Measurements from ENCODE around the gene NDOR1.

The NDOR1 gene

GRCh38 chr9:137263506-137263905, 58.0 kb downstream of the NDOR1 start:
- H3K4me3 ChIP-seq (ENCODE audit: low read depth, low read length): no peak overlapping the region
- TF ChIP-seq, protein P1, sequence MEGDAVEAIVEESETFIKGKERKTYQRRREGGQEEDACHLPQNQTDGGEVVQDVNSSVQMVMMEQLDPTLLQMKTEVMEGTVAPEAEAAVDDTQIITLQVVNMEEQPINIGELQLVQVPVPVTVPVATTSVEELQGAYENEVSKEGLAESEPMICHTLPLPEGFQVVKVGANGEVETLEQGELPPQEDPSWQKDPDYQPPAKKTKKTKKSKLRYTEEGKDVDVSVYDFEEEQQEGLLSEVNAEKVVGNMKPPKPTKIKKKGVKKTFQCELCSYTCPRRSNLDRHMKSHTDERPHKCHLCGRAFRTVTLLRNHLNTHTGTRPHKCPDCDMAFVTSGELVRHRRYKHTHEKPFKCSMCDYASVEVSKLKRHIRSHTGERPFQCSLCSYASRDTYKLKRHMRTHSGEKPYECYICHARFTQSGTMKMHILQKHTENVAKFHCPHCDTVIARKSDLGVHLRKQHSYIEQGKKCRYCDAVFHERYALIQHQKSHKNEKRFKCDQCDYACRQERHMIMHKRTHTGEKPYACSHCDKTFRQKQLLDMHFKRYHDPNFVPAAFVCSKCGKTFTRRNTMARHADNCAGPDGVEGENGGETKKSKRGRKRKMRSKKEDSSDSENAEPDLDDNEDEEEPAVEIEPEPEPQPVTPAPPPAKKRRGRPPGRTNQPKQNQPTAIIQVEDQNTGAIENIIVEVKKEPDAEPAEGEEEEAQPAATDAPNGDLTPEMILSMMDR (IDR thresholded peaks at IDR 0.05; ENCODE audit: low read depth, low read length, missing control alignments): no peak
- DNase-seq (ENCODE audit: low read depth): no peak

GRCh38 chr9:137264067-137264466, 58.6 kb downstream of the NDOR1 start:
- no peak overlapping the region for H3K4me3 ChIP-seq (ENCODE audit: low read depth, low read length)
- no peak for DNase-seq (ENCODE audit: low read depth)
- TF ChIP-seq, protein P1 (IDR thresholded peaks at IDR 0.05; ENCODE audit: low read depth, low read length, missing control alignments): no peak

DNA sequence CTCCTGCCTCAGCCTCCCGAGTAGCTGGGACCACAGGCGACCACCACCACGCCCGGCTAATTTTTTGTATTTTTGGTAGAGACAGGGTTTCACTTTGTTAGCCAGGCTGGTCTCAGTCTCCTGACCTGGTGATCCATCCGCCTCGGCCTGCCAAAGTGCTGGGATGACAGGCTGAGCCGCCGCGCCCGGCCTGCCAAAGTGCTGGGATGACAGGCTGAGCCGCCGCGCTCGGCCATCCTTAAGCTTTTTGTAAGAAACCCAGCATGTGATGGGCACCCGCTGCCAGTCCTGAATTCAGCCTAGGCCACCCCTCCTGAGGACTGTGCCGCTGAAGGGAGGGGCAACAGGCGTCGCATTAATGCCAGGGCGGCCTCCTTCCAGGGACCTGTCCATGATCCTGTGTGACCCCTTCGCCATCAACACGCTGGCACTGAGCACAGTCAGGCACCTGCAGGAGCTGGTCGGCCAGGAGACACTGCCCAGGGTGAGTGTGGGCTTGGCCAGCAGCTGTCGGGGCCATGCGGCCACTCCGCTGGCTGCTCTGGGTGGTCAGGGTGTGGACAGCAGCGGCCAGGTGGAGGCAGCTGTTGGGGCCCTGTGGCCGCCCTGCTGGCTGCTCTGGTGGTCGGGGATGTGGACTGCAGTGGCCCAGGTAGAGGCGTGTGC, 60.1 kb downstream of the NDOR1 start:
- no peak for DNase-seq (ENCODE audit: low read depth)
- TF ChIP-seq, protein P1 (IDR thresholded peaks at IDR 0.05; ENCODE audit: low read depth, low read length, missing control alignments): no peak
- no peak overlapping the region for H3K4me3 ChIP-seq (ENCODE audit: low read depth, low read length)

DNA sequence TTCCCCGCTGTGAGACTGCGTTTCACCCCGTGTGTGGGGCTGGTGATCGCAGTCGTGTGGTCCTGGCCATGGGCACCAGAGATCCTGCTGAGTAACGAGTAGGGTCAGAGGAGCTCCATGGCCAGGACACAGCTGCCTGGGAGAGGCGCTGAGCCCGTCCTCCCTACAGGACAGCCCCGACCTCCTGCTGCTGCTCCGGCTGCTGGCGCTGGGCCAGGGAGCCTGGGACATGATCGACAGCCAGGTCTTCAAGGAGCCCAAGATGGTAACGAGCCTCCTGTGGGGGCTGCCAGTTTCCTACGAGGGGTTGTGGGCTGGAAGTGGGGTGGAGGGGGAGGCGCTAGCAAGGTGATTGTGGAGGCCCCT, 60.6 kb downstream of the NDOR1 start:
- TF ChIP-seq, protein P1 (IDR thresholded peaks at IDR 0.05; ENCODE audit: low read depth, low read length, missing control alignments): no peak
- no peak for DNase-seq (ENCODE audit: low read depth)

More for the DNA sequence above, 60.6 kb downstream of the NDOR1 start:
- no peak overlapping the region for H3K4me3 ChIP-seq (ENCODE audit: low read depth, low read length)
